HG03342 (cell line): ENCODE measurements around the gene ZDHHC16.
"Not testable (repeated sequence)": the region's sequence is repeated elsewhere in the genome, so short reads cannot be mapped to it uniquely, and the experiment has no call there.

Experiments used
- ATAC-seq: cut with Tn5 transposase; IDR thresholded peaks from one replicate; pipeline ENCODE4 v1.9.1; 2021; ENCODE audit warnings: mild to moderate bottlenecking, moderate library complexity; ENCODE audit not compliant: unreplicated experiment

ZDHHC16 gene

GRCh38 chr10:97475936-97476594 lies 30.1 kb downstream of the ZDHHC16 start:
- ATAC-seq, result no peak

- not testable (repeated sequence) for ATAC-seq
Observed at GRCh38 chr10:97479410-97479809, 33.4 kb downstream of the ZDHHC16 start.

DNA sequence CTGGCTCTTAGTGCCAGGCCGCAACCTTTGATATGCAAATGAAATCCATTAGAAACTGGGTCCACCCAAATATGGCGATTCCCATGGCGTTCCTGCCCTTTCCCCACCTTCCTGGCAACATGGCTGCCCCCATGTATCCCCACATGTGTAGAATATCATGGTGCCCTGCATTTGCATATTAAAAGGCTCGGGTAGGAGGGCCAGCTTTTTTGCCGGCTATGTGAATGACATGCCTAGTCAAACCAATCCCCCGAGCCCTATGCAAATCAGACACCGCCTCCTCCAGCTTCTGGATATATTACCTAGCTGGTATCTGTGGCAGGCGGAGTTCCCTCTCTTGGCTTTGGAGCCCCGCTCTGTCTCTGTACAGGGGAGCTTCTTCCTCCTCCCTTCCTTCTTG lies 34.0 kb downstream of the ZDHHC16 start:
- ATAC-seq, result no peak

GRCh38 chr10:97481071-97481470 lies 35.1 kb downstream of the ZDHHC16 start:
- no peak for ATAC-seq

DNA sequence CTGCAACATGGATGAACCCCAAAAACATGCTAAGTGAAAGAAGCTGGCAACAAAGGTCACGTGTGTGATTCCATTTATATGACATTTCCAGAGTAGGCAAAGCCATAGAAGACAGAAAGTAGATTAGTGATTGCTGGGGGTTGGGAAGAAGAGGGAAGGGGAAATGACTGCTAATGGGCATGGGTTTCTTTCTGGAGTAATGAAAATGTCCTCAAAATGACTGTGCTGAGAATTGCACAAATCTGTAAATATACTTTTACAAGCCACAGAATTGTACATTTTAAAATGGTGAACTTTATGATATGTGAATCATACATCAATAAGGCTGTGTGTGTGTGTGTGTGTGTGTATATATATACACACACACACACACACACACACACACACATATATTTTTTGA lies 36.4 kb downstream of the ZDHHC16 start:
- ATAC-seq, result no peak

GRCh38 chr10:97483506-97483905 lies 37.5 kb downstream of the ZDHHC16 start:
- ATAC-seq, result no peak

GRCh38 chr10:97483921-97484320 lies 37.9 kb downstream of the ZDHHC16 start:
- ATAC-seq, result no peak

DNA sequence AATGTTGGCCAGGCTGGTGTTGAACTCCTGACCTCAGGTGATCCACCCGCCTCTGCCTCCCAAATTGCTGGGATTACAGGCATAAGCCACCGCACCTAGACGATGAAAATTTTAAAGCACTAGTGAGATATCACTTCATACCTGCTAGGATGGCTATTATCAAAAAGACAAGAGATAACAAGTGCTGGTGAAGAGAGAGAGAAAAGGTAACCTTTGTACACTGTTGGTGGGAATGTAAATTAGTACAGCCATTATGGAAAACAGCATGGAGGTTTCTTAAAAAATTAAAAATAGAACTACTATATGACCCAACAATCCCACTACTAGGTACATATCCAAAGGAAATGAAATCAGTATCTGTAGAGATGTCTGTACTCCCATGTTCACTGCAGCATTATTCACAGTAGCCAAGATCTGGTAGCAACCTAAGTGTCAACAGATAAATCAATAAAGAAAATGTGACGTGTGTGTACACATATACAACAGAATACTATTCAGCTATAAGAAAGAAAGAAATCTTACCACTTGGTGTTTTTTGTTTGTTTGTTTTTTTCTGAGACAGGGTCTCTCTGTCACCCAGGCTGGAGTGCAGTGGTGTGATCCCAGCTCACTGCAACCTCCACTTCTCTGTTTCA lies 39.8 kb downstream of the ZDHHC16 start:
- ATAC-seq, result no peak

GRCh38 chr10:97490592-97490991 lies 44.6 kb downstream of the ZDHHC16 start:
- ATAC-seq, result no peak

GRCh38 chr10:97494151-97494550 lies 48.2 kb downstream of the ZDHHC16 start:
- ATAC-seq, result no peak

- no peak for ATAC-seq
Observed at GRCh38 chr10:97494863-97495506, 49.0 kb downstream of the ZDHHC16 start.

DNA sequence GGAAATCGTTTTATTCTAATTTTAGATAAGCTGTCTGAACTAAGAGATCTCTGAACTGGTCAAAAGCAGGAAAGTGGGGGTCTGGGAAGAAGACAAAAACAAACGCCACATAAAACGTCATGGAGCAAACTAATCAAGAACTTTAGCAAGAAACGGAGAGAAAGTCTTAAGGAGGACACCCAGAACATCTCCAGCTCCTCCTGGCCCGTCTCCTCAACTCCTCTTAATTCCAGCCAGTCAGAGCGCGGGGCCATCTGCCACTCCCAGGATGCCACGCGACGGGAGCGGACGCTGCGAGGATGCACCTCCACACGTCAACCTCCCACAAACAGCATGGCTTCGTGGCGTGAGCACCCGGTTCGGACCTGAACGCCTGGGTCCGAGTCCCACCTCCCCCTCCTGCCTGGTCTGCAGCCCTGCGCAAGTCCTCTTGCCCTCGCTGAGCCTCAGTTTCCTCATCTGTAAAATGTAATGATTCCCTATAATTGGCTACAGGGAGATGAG lies 51.6 kb downstream of the ZDHHC16 start:
- peak; percentile 33 for ATAC-seq

GRCh38 chr10:97498076-97498840 lies 52.3 kb downstream of the ZDHHC16 start, which contains the start of gene MMS19:
TSS of gene MMS19 (minus strand) at chr10:97498422. CDS start at chr10:97498384, 38 bp downstream.
- ATAC-seq, result peak; percentile 92

- ATAC-seq, result no peak
Observed at GRCh38 chr10:97498841-97499560, 53.0 kb downstream of the ZDHHC16 start, which contains the start of gene UBTD1. TSS of gene UBTD1 (plus strand) at chr10:97498924. CDS start at chr10:97499204, 280 bp downstream.

DNA sequence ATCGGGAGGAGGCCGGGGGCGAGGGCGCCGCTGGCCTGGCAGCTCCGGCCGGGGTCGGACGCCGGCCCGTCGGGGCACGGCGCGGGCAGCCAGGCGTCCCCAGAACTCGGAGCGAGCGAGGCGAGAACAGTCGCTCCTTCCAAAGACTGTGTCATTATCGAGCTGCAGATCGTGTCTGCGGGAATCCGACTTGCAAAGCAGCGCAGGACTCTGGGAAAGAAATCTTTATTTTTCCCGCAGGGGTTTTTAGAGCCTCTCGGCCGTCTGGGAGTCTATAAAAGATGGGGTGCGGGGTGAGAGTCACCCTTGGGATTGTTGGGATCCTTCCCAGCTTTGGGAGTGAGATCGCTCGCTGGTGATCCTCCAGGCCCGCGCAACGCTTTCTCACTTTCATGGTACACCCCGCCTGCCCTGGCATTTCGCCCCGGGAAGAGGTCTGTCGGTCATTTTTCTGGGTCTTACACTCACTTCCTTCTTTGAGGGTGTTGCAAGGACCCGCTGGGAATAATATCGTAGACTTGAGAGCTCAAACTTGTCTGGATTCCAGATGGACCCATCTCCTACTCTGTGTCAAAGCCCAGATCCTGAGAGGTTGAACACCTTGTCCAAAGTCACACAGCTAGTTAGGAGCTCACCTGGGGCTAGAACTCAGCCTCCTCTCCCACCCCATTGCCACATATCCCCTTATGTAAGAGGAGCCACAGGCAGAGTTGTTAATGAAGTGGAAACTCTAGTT lies 53.8 kb downstream of the ZDHHC16 start:
- no peak for ATAC-seq

GRCh38 chr10:97500297-97500575 lies 54.3 kb downstream of the ZDHHC16 start:
- no peak for ATAC-seq

DNA sequence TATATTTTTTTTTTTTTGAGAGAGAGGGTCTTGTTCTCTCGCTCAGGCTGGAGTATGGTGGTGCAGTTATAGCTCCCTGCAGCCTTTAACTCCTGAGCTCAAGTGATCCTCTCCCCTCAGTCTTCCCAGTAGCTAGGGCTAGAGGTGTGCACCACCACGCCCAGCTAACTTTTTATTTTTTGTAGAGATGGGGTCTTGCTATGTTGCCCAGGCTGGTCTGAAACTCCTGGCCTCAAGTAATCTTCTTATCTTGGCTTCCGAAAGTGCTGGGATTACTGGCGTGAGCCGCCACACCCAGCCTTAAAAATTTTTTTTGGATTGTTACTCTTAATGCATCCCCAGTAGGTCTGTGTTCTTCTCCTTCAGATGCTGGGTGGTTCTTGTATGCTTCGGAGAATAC lies 56.9 kb downstream of the ZDHHC16 start:
- no peak for ATAC-seq

GRCh38 chr10:97503406-97503805 lies 57.4 kb downstream of the ZDHHC16 start:
- ATAC-seq, result no peak

DNA sequence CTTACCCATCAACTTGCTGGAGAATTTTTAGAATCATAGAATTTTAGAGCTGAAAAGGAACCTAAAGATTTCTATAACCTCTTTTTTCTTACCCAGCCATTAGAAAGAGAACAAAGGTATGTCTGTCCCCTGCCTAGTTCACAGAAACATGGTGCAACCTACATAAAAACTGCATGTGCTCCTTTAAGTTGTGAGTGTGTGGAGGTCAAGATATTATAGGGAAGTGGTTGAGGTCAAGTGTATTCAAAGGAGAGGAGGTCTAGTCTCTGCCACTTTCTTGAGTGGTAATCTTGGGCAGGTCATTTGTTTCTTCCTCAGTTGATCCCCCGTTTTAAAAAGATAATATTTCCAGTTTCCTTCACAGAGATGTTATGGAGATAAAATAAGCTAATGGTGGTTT lies 59.2 kb downstream of the ZDHHC16 start:
- ATAC-seq, result no peak
